HUES48 (cell line): ENCODE data around the gene TMEM9.

Experiments
- H3K27ac ChIP-seq: one replicate; pipeline ENCODE4 v1.7.0; 2013; ENCODE audit warnings: low read depth, low read length, inconsistent platforms
- H3K27me3 ChIP-seq: 2 replicates; pipeline ENCODE4 v1.6.1; 2013; ENCODE audit warnings: mild to moderate bottlenecking, low read length; ENCODE audit not compliant: control insufficient read depth, insufficient read depth
- H3K36me3 ChIP-seq: 2 replicates; pipeline ENCODE4 v1.6.1; 2013; ENCODE audit warnings: low read length; ENCODE audit not compliant: control insufficient read depth, insufficient read depth
- H3K4me1 ChIP-seq: 2 replicates; pipeline ENCODE4 v1.6.1; 2013; ENCODE audit warnings: mild to moderate bottlenecking, low read length; ENCODE audit not compliant: control insufficient read depth, insufficient read depth
- H3K4me3 ChIP-seq: 2 replicates; pipeline ENCODE4 v1.5.1; 2013; ENCODE audit warnings: mild to moderate bottlenecking, low read depth, low read length
- H3K9ac ChIP-seq: 2 replicates; pipeline ENCODE4 v1.6.1; 2013; ENCODE audit warnings: mild to moderate bottlenecking, low read depth, low read length, moderate library complexity
- H3K9me3 ChIP-seq: 2 replicates; pipeline ENCODE4 v1.6.1; 2013; ENCODE audit warnings: low read length; ENCODE audit not compliant: control insufficient read depth, insufficient read depth

Gene TMEM9

GRCh38 chr1:201137579-201138310 lies 16.5 kb downstream of the TMEM9 start:
- H3K4me3 ChIP-seq, result no peak overlapping the region
- H3K4me1 ChIP-seq, result no peaks in the 10 kb centered on the region
- no peak overlapping the region for H3K9ac ChIP-seq
- H3K27ac ChIP-seq, result no peak overlapping the region
- H3K36me3 ChIP-seq, result peaks cover 84% of the 10 kb centered on the region
- no peaks in the 10 kb centered on the region for H3K9me3 ChIP-seq
- no peaks in the 10 kb centered on the region for H3K27me3 ChIP-seq

- H3K27ac ChIP-seq, result no peak overlapping the region
- H3K36me3 ChIP-seq, result peaks cover 76% of the 10 kb centered on the region
- H3K9me3 ChIP-seq, result no peaks in the 10 kb centered on the region
- H3K9ac ChIP-seq, result no peak overlapping the region
- H3K4me3 ChIP-seq, result no peak overlapping the region
- H3K27me3 ChIP-seq, result no peaks in the 10 kb centered on the region
- H3K4me1 ChIP-seq, result no peaks in the 10 kb centered on the region
These were observed 17.3 kb downstream of the TMEM9 start for GRCh38 chr1:201137024-201137392.

GRCh38 chr1:201136355-201137023 lies 17.8 kb downstream of the TMEM9 start:
- Histone ChIP-seq H3K4me3 (no peak overlapping the region), H3K36me3 (peaks cover 71% of the 10 kb centered on the region), H3K4me1 (no peaks in the 10 kb centered on the region), H3K9ac (no peak overlapping the region), H3K27ac (no peak overlapping the region), H3K9me3 (no peaks in the 10 kb centered on the region), H3K27me3 (no peaks in the 10 kb centered on the region)

- Histone ChIP-seq H3K36me3 (peaks cover 50% of the 10 kb centered on the region), H3K27ac (no peak overlapping the region)
These were observed 19.9 kb downstream of the TMEM9 start for GRCh38 chr1:201134405-201134804.

GRCh38 chr1:201131398-201131797 lies 22.9 kb downstream of the TMEM9 start:
- no peaks in the 10 kb centered on the region for H3K9me3 ChIP-seq
- no peak overlapping the region for H3K27ac ChIP-seq
- peaks cover 21% of the 10 kb centered on the region for H3K36me3 ChIP-seq
- H3K4me1 ChIP-seq, result peaks cover 9% of the 10 kb centered on the region
- H3K27me3 ChIP-seq, result no peaks in the 10 kb centered on the region
- no peak overlapping the region for H3K4me3 ChIP-seq
- no peak overlapping the region for H3K9ac ChIP-seq

More at GRCh38 chr1:201134405-201134804, 19.9 kb downstream of the TMEM9 start:
- Histone ChIP-seq H3K4me3 (no peak overlapping the region), H3K9me3 (no peaks in the 10 kb centered on the region), H3K4me1 (no peaks in the 10 kb centered on the region), H3K27me3 (no peaks in the 10 kb centered on the region), H3K9ac (no peak overlapping the region)

- no peaks in the 10 kb centered on the region for H3K9me3 ChIP-seq
- no peaks in the 10 kb centered on the region for H3K36me3 ChIP-seq
- H3K4me1 ChIP-seq, result peaks cover 9% of the 10 kb centered on the region
- H3K27ac ChIP-seq, result no peak overlapping the region
- H3K4me3 ChIP-seq, result no peak overlapping the region
- H3K27me3 ChIP-seq, result peaks cover 8% of the 10 kb centered on the region; the same call in 1 of the 2 replicates
- H3K9ac ChIP-seq, result no peak overlapping the region
These were observed 25.3 kb downstream of the TMEM9 start for GRCh38 chr1:201128962-201129361.

- H3K27ac ChIP-seq, result no peak overlapping the region
These were observed 25.8 kb downstream of the TMEM9 start for GRCh38 chr1:201128476-201128875.

GRCh38 chr1:201127755-201128455 lies 26.4 kb downstream of the TMEM9 start:
- no peaks in the 10 kb centered on the region for H3K36me3 ChIP-seq
- no peak overlapping the region for H3K9ac ChIP-seq
- no peak overlapping the region for H3K4me3 ChIP-seq
- peaks cover 9% of the 10 kb centered on the region for H3K4me1 ChIP-seq
- no peaks in the 10 kb centered on the region for H3K9me3 ChIP-seq
- no peak overlapping the region for H3K27ac ChIP-seq
- peaks cover 8% of the 10 kb centered on the region; the same call in 1 of the 2 replicates for H3K27me3 ChIP-seq

More at GRCh38 chr1:201128476-201128875, 25.8 kb downstream of the TMEM9 start:
- Histone ChIP-seq H3K9me3 (no peaks in the 10 kb centered on the region), H3K9ac (no peak overlapping the region), H3K4me1 (peaks cover 9% of the 10 kb centered on the region), H3K36me3 (no peaks in the 10 kb centered on the region), H3K27me3 (peaks cover 8% of the 10 kb centered on the region; the same call in 1 of the 2 replicates), H3K4me3 (no peak overlapping the region)

- Histone ChIP-seq H3K36me3 (no peaks in the 10 kb centered on the region), H3K9me3 (no peaks in the 10 kb centered on the region), H3K9ac (no peak within 1 kb of the TSS), H3K4me1 (peaks cover 9% of the 10 kb centered on the region), H3K27me3 (peaks cover 8% of the 10 kb centered on the region; the same call in 1 of the 2 replicates), H3K4me3 (no peak within 1 kb of the TSS; the same call in 1 of the 2 replicates), H3K27ac (no peak within 1 kb of the TSS)
These were observed 27.2 kb downstream of the TMEM9 start, which contains the start of gene ASCL5 for GRCh38 chr1:201126832-201127754. Gene ASCL5 (minus strand): TSS chr1:201127184. CDS start chr1:201115372, 11,812 bp downstream.

- no peaks in the 10 kb centered on the region for H3K9me3 ChIP-seq
- peaks cover 9% of the 10 kb centered on the region for H3K4me1 ChIP-seq
- peaks cover 8% of the 10 kb centered on the region; the same call in 1 of the 2 replicates for H3K27me3 ChIP-seq
- H3K4me3 ChIP-seq, result no peak overlapping the region; the same call in 1 of the 2 replicates
- H3K36me3 ChIP-seq, result no peaks in the 10 kb centered on the region
- no peak overlapping the region for H3K9ac ChIP-seq
- no peak overlapping the region for H3K27ac ChIP-seq
These were observed 27.8 kb downstream of the TMEM9 start for GRCh38 chr1:201126463-201126831.
